PC-9 (cell line): Measurements from ENCODE around the gene ALKBH7.

Experiments
- CTCF ChIP-seq: fragments of 200-600 bp; sonication (generic); conservative IDR thresholded peaks from 2 replicates; pipeline ENCODE4 v1.6.1; 2017; ENCODE audit warnings: mixed run types, antibody characterized with exemption, mild to moderate bottlenecking, moderate library complexity
- EZH2 ChIP-seq: fragments of 200-600 bp; sonication (generic); IDR thresholded peaks from 2 replicates; pipeline ENCODE4 v1.8.0; 2017; ENCODE audit warnings: antibody characterized with exemption, low read depth

GRCh38 chr19:6325614-6326013 lies 47.0 kb upstream of the ALKBH7 start:
- TF ChIP-seq EZH2, result no peak
- no peak for TF ChIP-seq CTCF
